Smooth muscle cell (in vitro differentiated cells): ENCODE results near the gene RAB20. TPM values are rescaled to one million over a fixed set of nuclear protein-coding genes. Genes with fewer than 3 reads are reported as not detected.

ENCODE experiments used
- DNase-seq: peaks from one replicate; lab custom pipeline; 2025; ENCODE audit not compliant: unreplicated experiment; lab: John Stamatoyannopoulos, UW
- H2AFZ ChIP-seq: fragments of 200-600 bp; sonication (generic); 2 replicates; pipeline ENCODE4 v1.6.0; 2016; ENCODE audit warnings: antibody characterized with exemption, low read depth, mild to moderate bottlenecking
- H3F3A ChIP-seq: fragments of 200-600 bp; sonication (generic); 2 replicates; pipeline ENCODE4 v1.6.0; 2017; ENCODE audit warnings: antibody characterized with exemption, low read depth
- H3K27ac ChIP-seq: fragments of 200-600 bp; sonication (generic); 2 replicates; pipeline ENCODE4 v1.5.1; 2016; ENCODE audit warnings: low read depth, mild to moderate bottlenecking
- H3K27me3 ChIP-seq: fragments of 200-600 bp; sonication (generic); 2 replicates; pipeline ENCODE4 v1.6.1; 2016; ENCODE audit warnings: low read depth, mild to moderate bottlenecking
- H3K36me3 ChIP-seq: fragments of 200-600 bp; sonication (generic); 2 replicates; pipeline ENCODE4 v1.5.1; 2016; ENCODE audit warnings: low read depth
- H3K4me1 ChIP-seq: fragments of 200-600 bp; sonication (generic); 2 replicates; pipeline ENCODE4 v1.5.1; 2016; ENCODE audit warnings: low read depth
- H3K4me2 ChIP-seq: fragments of 200-600 bp; sonication (generic); 2 replicates; pipeline ENCODE4 v1.6.0; 2016; ENCODE audit warnings: mild to moderate bottlenecking
- H3K4me3 ChIP-seq: fragments of 200-600 bp; sonication (generic); 2 replicates; pipeline ENCODE4 v1.5.1; 2016; ENCODE audit warnings: mild to moderate bottlenecking
- H3K79me2 ChIP-seq: fragments of 200-600 bp; sonication (generic); 2 replicates; pipeline ENCODE4 v1.6.0; 2016; ENCODE audit warnings: low read depth, mild to moderate bottlenecking
- H3K9ac ChIP-seq: fragments of 200-600 bp; sonication (generic); 2 replicates; pipeline ENCODE4 v1.6.0; 2016; ENCODE audit warnings: low read depth
- H3K9me3 ChIP-seq: fragments of 200-600 bp; sonication (generic); replicated peaks from 2 replicates; pipeline ENCODE4 v1.5.1; 2016; ENCODE audit warnings: low read depth
- H4K20me1 ChIP-seq: fragments of 200-600 bp; sonication (generic); 2 replicates; pipeline ENCODE4 v1.6.0; 2016; ENCODE audit warnings: low read depth
- WGBS: methylation state at CpG from one replicate; pipeline ENCODE4 v1.1.7; 2016; ENCODE audit warnings: low lambda C conversion rate; 5-methylcytosine and 5-hydroxymethylcytosine counted together
- polyA plus RNA-seq: library from polyadenylated mRNA; unstranded; fragments of >200 nt; fragmentation: Nextera tagmentation; extraction: Ambion mirVana; gene quantifications from 2 replicates; pipeline ENCODE4 v1.2.1, GENCODE V29; 2016
- total RNA-seq: library from RNA; depleted of rRNA; stranded (reverse); fragments of >200 nt; gene quantifications from 2 replicates; pipeline ENCODE4 v1.2.3, GENCODE V29; 2014
- TF ChIP-seq, protein P1 (sequence below): fragments of 200-600 bp; sonication (generic); IDR thresholded peaks from 2 replicates; pipeline ENCODE4 v1.5.1; 2017; ENCODE audit warnings: borderline replicate concordance, mild to moderate bottlenecking, antibody characterized with exemption; ENCODE audit not compliant: insufficient read depth, poor library complexity, severe bottlenecking

The RAB20 gene
- total and polyA plus RNA-seq, 2 experiments from 2014 or later, result 12.9 to 18.0 TPM

- no peaks in the 10 kb centered on the region for H4K20me1 ChIP-seq
- no peaks in the 10 kb centered on the region for H3K9me3 ChIP-seq
- 93% methylated on average over 11 of the region's 11 CpGs for WGBS
- no peaks in the 10 kb centered on the region for H3K36me3 ChIP-seq
- H3K27me3 ChIP-seq, result no peaks in the 10 kb centered on the region
- DNase-seq, result no peak
- no peak overlapping the region for H3K27ac ChIP-seq
- no peak overlapping the region for H3K9ac ChIP-seq
- no peaks in the 10 kb centered on the region for H3F3A ChIP-seq
- H3K4me2 ChIP-seq, result no peak overlapping the region
- TF ChIP-seq, protein P1, sequence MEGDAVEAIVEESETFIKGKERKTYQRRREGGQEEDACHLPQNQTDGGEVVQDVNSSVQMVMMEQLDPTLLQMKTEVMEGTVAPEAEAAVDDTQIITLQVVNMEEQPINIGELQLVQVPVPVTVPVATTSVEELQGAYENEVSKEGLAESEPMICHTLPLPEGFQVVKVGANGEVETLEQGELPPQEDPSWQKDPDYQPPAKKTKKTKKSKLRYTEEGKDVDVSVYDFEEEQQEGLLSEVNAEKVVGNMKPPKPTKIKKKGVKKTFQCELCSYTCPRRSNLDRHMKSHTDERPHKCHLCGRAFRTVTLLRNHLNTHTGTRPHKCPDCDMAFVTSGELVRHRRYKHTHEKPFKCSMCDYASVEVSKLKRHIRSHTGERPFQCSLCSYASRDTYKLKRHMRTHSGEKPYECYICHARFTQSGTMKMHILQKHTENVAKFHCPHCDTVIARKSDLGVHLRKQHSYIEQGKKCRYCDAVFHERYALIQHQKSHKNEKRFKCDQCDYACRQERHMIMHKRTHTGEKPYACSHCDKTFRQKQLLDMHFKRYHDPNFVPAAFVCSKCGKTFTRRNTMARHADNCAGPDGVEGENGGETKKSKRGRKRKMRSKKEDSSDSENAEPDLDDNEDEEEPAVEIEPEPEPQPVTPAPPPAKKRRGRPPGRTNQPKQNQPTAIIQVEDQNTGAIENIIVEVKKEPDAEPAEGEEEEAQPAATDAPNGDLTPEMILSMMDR, result no peak
- no peak overlapping the region for H3K4me3 ChIP-seq
- no peaks in the 10 kb centered on the region for H3K79me2 ChIP-seq
- H3K4me1 ChIP-seq, result no peaks in the 10 kb centered on the region
- H2AFZ ChIP-seq, result no peak overlapping the region
Measured at GRCh38 chr13:110576736-110577476, 15.4 kb upstream of the RAB20 start.

GRCh38 chr13:110576070-110576394 is 14.5 kb upstream of the RAB20 start:
- no peak overlapping the region for H3K9ac ChIP-seq
- no peak for DNase-seq
- H3K27me3 ChIP-seq, result no peaks in the 10 kb centered on the region
- 89% methylated on average over 7 of the region's 7 CpGs for WGBS
- H3K4me1 ChIP-seq, result no peaks in the 10 kb centered on the region
- no peak overlapping the region for H3K4me2 ChIP-seq
- TF ChIP-seq, protein P1, result no peak
- no peaks in the 10 kb centered on the region for H3K79me2 ChIP-seq
- no peaks in the 10 kb centered on the region for H3F3A ChIP-seq
- H4K20me1 ChIP-seq, result no peaks in the 10 kb centered on the region
- no peak overlapping the region for H3K4me3 ChIP-seq
- no peaks in the 10 kb centered on the region for H3K36me3 ChIP-seq
- no peaks in the 10 kb centered on the region for H3K9me3 ChIP-seq
- H2AFZ ChIP-seq, result no peak overlapping the region
- H3K27ac ChIP-seq, result no peak overlapping the region

- H3K9me3 ChIP-seq, result no peaks in the 10 kb centered on the region
- no peak for DNase-seq
- H3K27me3 ChIP-seq, result no peaks in the 10 kb centered on the region
- 53% methylated on average over 15 of the region's 15 CpGs for WGBS
- TF ChIP-seq, protein P1, result no peak
- H3K4me3 ChIP-seq, result no peak overlapping the region
- no peaks in the 10 kb centered on the region for H4K20me1 ChIP-seq
- H3K36me3 ChIP-seq, result no peaks in the 10 kb centered on the region
- H3K4me2 ChIP-seq, result no peak overlapping the region
- H2AFZ ChIP-seq, result no peak overlapping the region
- no peak overlapping the region for H3K27ac ChIP-seq
- no peaks in the 10 kb centered on the region for H3K4me1 ChIP-seq
- no peak overlapping the region for H3K9ac ChIP-seq
- H3K79me2 ChIP-seq, result no peaks in the 10 kb centered on the region
- H3F3A ChIP-seq, result no peaks in the 10 kb centered on the region
Measured at GRCh38 chr13:110575322-110576069, 14.0 kb upstream of the RAB20 start.
